Transverse colon (tissue), 4 donors: ENCODE measurements around the gene NR3C2. TPM values are rescaled to one million over a fixed set of nuclear protein-coding genes. Genes with fewer than 3 reads are reported as not detected.

Experiments
- DNase-seq: peaks from one replicate; pipeline ENCODE4 v3.0.0-alpha.2; 2019
- H3K27ac ChIP-seq, 4 donors: fragments of 200-600 bp; sonication (generic); 2 replicates each; pipeline ENCODE4 v1.5.1; 2016 to 2018; ENCODE audit warnings: inconsistent platforms in 4 of 4
- H3K27me3 ChIP-seq: fragments of 200-600 bp; sonication (generic); 2 replicates; pipeline ENCODE4 v1.5.1; 2017; ENCODE audit warnings: inconsistent platforms
- H3K36me3 ChIP-seq, 4 donors: fragments of 200-600 bp; sonication (generic); 2 replicates each; pipeline ENCODE4 v1.5.1; 2017 to 2019; ENCODE audit warnings: inconsistent platforms in 4 of 4
- H3K4me1 ChIP-seq, 4 donors: fragments of 200-600 bp; sonication (generic); 2 replicates each; pipeline ENCODE4 v1.5.1; 2017 to 2020; ENCODE audit warnings: inconsistent platforms in 4 of 4
- H3K4me3 ChIP-seq, 4 donors: fragments of 200-600 bp; sonication (generic); 1 replicate in 1 of 4; 2 replicates in 3 of 4; pipeline versions ENCODE4 v1.5.1 to v1.6.1; 2017 to 2019; ENCODE audit warnings: inconsistent platforms in 4 of 4
- H3K9me3 ChIP-seq, 2 donors: fragments of 200-600 bp; sonication (generic); 2 replicates each; pipeline ENCODE4 v1.5.1; 2017 to 2019; ENCODE audit warnings: inconsistent platforms in 2 of 2
- CTCF ChIP-seq, 5 experiments: fragments of 200-600 bp in 3 of 5; fragments of 450-650 bp in 2 of 5; sonication (generic) in 3 of 5; IDR thresholded peaks; 1 replicate in 2 of 5; 2 replicates in 3 of 5; pipeline ENCODE4 v1.5.1; 2016 to 2017; ENCODE audit warnings: antibody characterized with exemption in 5 of 5, inconsistent platforms in 3 of 5, mild to moderate bottlenecking in 2 of 5, moderate library complexity in 1 of 5
- EP300 ChIP-seq: sonication (generic); formaldehyde crosslinking; IDR thresholded peaks from one replicate; pipeline ENCODE4 v1.6.1; 2017; ENCODE audit warnings: antibody characterized with exemption, low read depth
- POLR2A ChIP-seq: fragments of 450-650 bp; IDR thresholded peaks from one replicate; pipeline ENCODE4 v1.6.1; 2016; ENCODE audit warnings: antibody characterized with exemption, mild to moderate bottlenecking, moderate library complexity
- POLR2AphosphoS5 ChIP-seq, 3 donors: sonication (generic); formaldehyde crosslinking; IDR thresholded peaks; one replicate each; pipeline ENCODE4 v1.6.1; 2016; ENCODE audit warnings: antibody characterized with exemption in 3 of 3
- WGBS, 2 donors: methylation state at CpG; one replicate each; pipeline ENCODE4 v1.1.5; 2018; ENCODE audit warnings: low coverage in 1 of 2; 5-methylcytosine and 5-hydroxymethylcytosine counted together
- in situ Hi-C, 4 donors: fragments of 200-750 bp; cut with MboI; loops; one replicate each; pipeline versions ENCODE4 v1.15.0 to v1.15.1; 2017; ENCODE audit warnings: low sequenced_read_pairs in 3 of 4, low pct_ligation_motif_present in 1 of 4, low pct_unique_long_range_greater_than_20kb in 1 of 4
- intact Hi-C: fragments of 100-400 bp; cut with DNase I; formaldehyde crosslinking; loops from one replicate; pipeline ENCODE4 v1.15.1; 2023; ENCODE audit warnings: low total_unique reads
- total RNA-seq, 4 donors: library from RNA; depleted of rRNA; stranded (reverse); fragments of >200 nt; gene quantifications; one replicate each; pipeline ENCODE4 v1.1.0, GENCODE V29; 2016

NR3C2 gene
- total RNA-seq, 4 donors from 2014 or later: 55.5 to 147 (median 125) TPM

- 84 to 92% methylated on average over 2 to 3 of the region's 3 CpGs for WGBS, 2 donors
- H3K36me3 ChIP-seq: peaks cover 0 to 6% (median 0%) of the 10 kb centered on the region in 4 donors
- TF ChIP-seq EP300 (no peak), CTCF (IDR thresholded peaks at IDR 0.05) (no peak), POLR2A (no peak), POLR2AphosphoS5 (IDR thresholded peaks at IDR 0.05) (no peak)
- H3K4me3 ChIP-seq: no peak overlapping the region
- no peak overlapping the region for H3K27ac ChIP-seq
- H3K27me3 ChIP-seq: no peaks in the 10 kb centered on the region
- H3K4me1 ChIP-seq: peaks cover 0 to 33% (median 7%) of the 10 kb centered on the region in 4 donors
- no peak for DNase-seq
- intact Hi-C loops (no loop called here), in situ Hi-C loops (no loop called here)
- peaks cover 0 to 4% of the 10 kb centered on the region in 2 donors for H3K9me3 ChIP-seq
Measured at GRCh38 chr4:148235809-148236208, 206.4 kb downstream of the NR3C2 start.

- WGBS, 2 donors: 75 to 88% methylated on average over 1 of the region's 1 CpG
- Histone ChIP-seq H3K9me3 (peaks cover 0 to 4% of the 10 kb centered on the region in 2 donors), H3K27me3 (no peaks in the 10 kb centered on the region), H3K4me3 (no peak overlapping the region), H3K36me3 (peaks cover 0 to 6% (median 0%) of the 10 kb centered on the region in 4 donors), H3K27ac (no peak overlapping the region), H3K4me1 (peaks cover 0 to 13% (median 0%) of the 10 kb centered on the region in 4 donors)
- DNase-seq: no peak
- in situ Hi-C loops (no loop called here), intact Hi-C loops (no loop called here)
- TF ChIP-seq POLR2A (no peak), POLR2AphosphoS5 (IDR thresholded peaks at IDR 0.05) (no peak), CTCF (IDR thresholded peaks at IDR 0.05) (no peak), EP300 (no peak)
Measured at GRCh38 chr4:148229798-148230197, 212.4 kb downstream of the NR3C2 start.

- Histone ChIP-seq H3K27me3 (no peaks in the 10 kb centered on the region), H3K9me3 (peaks cover 0 to 4% of the 10 kb centered on the region in 2 donors), H3K27ac (no peak overlapping the region), H3K4me3 (no peak overlapping the region), H3K36me3 (peaks cover 0 to 6% (median 0%) of the 10 kb centered on the region in 4 donors), H3K4me1 (peaks cover 0 to 18% (median 0%) of the 10 kb centered on the region in 4 donors)
- TF ChIP-seq POLR2AphosphoS5 (IDR thresholded peaks at IDR 0.05) (no peak), CTCF (IDR thresholded peaks at IDR 0.05) (no peak), POLR2A (no peak), EP300 (no peak)
- DNase-seq: no peak
- intact Hi-C loops (no loop called here), in situ Hi-C loops (no loop called here)
- 86 to 100% methylated on average over 1 to 4 of the region's 4 CpGs for WGBS, 2 donors
Measured at GRCh38 chr4:148229028-148229427, 213.2 kb downstream of the NR3C2 start.

DNA sequence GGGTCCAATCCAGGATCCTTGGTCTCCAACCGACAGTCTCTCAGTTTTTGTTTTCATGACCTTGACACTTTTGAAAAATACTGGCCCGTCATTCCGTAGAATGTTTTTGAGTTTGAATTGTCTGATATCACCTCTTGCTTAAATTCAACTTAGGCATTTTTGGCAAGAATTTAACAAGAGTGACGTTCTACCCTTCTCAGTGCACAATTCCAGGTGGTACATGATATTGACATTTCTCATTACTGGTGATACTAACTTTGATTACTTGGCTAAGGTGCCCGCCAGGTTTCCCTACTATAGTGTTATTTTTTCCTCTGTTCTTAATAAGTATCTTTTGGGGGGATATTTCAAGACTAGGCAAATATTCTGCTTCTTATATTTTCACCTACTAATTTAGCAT, 215.1 kb downstream of the NR3C2 start:
- Histone ChIP-seq H3K4me3 (no peak overlapping the region), H3K27ac (no peak overlapping the region), H3K4me1 (peaks cover 0 to 21% (median 0%) of the 10 kb centered on the region in 4 donors), H3K9me3 (peaks cover 0 to under 1% of the 10 kb centered on the region in 2 donors), H3K27me3 (no peaks in the 10 kb centered on the region), H3K36me3 (no peaks in the 10 kb centered on the region)
- 88 to 94% methylated on average over 3 to 5 of the region's 5 CpGs for WGBS, 2 donors
- in situ Hi-C loops: no loop called here
- no peak for TF ChIP-seq POLR2AphosphoS5 (IDR thresholded peaks at IDR 0.05)
- TF ChIP-seq EP300: no peak
- no peak for TF ChIP-seq POLR2A
- no peak for TF ChIP-seq CTCF (IDR thresholded peaks at IDR 0.05)
- no peak for DNase-seq
- intact Hi-C loops: no loop called here
